Endometrial microvascular endothelial cells (primary cell): ENCODE measurements around the gene HGS. TPM values are rescaled to one million over a fixed set of nuclear protein-coding genes. Genes with fewer than 3 reads are reported as not detected.

Source experiments
- in situ Hi-C: cut with HindIII; loops from 2 replicates; pipeline ENCODE4 v1.10.0; 2017; ENCODE audit warnings: low sequenced_read_pairs, low pct_unique_long_range_greater_than_20kb; ENCODE audit errors: inconsistent ontology term
- total RNA-seq: library from RNA; depleted of rRNA; stranded (reverse); fragments of >200 nt; gene quantifications from one replicate; pipeline ENCODE4 v1.2.3, GENCODE V29; 2015; ENCODE audit errors: inconsistent ontology term

Gene HGS
- total RNA-seq, 1 donor from 2014 or later, result 125 TPM

GRCh38 chr17:81713556-81714411, 30.0 kb downstream of the HGS start:
- in situ Hi-C loops, result no loop called here

DNA sequence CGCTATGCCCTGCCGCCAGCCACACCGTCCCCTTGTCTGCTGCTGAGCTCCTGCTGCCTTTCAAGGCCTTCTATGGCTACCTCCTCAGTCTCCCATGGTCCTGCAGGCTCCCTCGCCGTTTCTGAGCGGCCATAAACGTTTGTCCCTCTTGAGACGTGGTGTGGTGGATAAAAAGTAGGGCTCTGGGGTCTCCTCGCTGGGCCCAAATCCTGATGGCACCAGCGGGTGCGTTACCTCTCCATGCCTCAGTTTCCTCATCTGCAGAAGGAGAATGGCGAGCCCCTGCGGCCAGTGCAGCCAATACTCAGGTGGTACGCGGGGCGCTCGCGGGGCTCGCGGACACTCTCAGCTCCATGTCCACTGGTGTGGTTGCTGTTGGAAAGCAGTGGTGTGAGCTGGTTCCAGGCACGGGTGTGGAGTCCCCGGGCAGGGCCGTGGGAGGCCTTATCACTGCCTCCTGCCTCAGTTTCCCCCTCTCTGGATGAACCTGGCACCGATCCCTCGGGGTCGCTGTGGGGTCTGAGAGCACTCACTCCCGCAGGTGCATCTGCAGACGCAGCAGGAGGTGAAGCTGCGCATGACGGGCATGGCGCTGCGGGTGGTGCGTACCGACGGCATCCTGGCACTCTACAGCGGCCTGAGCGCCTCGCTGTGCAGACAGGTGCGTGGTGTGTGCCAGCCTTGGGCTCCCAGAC, 30.7 kb downstream of the HGS start:
- in situ Hi-C loops, result no loop called here

DNA sequence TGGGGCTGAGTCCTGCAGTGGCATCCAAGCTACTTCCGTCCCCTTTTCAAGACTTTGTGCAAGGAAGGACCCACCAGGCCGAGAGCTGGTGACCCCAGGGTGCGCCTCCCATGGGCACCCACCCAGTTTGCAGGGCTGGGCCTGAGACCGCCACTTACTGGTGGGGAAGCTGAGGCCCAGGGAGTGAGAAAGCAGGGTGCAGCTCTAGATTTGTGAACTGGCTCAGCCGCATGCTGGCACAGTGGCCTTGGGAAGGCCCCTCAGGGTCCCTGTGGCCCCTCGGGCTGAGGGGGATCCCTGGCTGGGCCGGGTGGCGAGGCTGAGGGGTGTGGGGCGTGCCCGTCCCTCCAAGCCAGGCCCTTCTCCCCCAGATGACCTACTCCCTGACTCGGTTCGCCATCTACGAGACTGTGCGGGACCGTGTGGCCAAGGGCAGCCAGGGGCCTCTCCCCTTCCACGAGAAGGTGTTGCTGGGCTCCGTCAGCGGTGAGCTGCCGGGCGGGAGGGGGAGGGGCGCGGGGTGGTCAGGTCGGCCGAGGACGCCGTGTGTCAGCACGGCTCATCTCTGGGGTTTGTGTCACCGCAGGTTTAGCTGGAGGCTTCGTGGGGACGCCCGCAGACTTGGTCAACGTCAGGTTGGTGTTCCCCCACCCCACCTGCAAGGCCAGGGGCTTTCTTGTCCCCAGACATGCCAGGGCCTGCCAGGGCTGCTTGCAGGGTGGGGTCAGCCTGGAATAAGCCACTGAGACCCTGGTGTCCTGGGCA, 31.5 kb downstream of the HGS start:
- in situ Hi-C loops, result no loop called here

GRCh38 chr17:81715872-81716673, 32.3 kb downstream of the HGS start:
- in situ Hi-C loops, result no loop called here

- in situ Hi-C loops, result no loop called here
These were observed 32.8 kb downstream of the HGS start for GRCh38 chr17:81716674-81716996.

- in situ Hi-C loops, result no loop called here
These were observed 33.4 kb downstream of the HGS start for GRCh38 chr17:81717049-81717765.

DNA sequence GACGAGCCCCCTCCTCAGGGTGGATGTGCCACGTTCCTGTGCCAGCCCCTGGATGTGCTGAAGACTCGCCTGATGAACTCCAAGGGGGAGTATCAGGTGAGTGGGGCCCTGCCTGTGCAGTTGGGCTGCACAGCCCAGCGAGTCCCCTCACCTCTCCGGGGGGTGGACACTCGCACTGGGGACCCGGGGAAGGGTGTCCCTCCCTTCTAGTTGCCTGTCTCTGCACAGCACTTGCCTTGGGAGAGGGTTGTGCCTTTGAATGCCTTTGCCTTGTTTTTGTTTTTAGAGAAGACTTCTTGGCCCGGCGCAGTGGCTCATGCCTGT, 33.9 kb downstream of the HGS start:
- in situ Hi-C loops, result no loop called here

GRCh38 chr17:81719410-81720266, 35.8 kb downstream of the HGS start:
- in situ Hi-C loops, result no loop called here

DNA sequence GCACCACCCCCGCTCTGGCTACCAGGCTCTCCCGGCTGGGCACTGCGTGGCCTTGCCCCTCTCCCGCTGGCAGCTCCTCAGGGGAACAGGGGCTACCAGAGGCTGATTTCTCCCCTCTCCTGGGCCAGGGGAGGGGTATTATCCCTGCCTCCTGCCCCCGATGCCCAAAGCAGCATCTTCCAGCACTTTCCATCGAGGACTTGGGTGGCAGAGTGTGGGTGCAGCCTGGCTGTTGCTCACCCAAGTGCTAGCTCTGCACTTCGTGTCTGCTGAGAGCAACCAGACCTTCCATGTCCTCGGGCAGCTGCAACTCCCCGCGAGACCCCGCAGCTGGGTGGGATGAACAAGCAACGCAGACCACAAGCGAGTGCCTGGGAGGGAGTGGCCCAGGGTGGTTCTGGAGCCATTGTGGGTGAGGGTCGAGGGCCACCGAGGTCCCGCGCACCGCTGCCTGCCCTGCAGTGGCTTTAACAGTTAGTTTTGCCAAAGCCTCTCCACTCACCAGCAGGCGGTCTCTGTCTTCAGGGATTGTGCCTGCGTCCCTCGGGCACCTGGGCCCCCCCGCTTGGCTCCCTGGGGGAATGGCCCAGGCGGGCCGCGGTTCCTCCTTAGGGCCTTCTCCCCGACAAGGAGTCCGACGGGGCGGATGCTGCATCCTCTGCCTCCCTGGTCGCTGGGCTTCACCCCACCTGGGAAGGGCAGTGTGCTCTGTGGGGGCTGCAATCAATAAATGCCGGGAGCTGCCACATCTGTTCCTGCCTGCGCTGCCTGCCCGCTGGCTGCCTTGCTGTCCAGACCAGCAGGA, 36.7 kb downstream of the HGS start:
- in situ Hi-C loops, result no loop called here

DNA sequence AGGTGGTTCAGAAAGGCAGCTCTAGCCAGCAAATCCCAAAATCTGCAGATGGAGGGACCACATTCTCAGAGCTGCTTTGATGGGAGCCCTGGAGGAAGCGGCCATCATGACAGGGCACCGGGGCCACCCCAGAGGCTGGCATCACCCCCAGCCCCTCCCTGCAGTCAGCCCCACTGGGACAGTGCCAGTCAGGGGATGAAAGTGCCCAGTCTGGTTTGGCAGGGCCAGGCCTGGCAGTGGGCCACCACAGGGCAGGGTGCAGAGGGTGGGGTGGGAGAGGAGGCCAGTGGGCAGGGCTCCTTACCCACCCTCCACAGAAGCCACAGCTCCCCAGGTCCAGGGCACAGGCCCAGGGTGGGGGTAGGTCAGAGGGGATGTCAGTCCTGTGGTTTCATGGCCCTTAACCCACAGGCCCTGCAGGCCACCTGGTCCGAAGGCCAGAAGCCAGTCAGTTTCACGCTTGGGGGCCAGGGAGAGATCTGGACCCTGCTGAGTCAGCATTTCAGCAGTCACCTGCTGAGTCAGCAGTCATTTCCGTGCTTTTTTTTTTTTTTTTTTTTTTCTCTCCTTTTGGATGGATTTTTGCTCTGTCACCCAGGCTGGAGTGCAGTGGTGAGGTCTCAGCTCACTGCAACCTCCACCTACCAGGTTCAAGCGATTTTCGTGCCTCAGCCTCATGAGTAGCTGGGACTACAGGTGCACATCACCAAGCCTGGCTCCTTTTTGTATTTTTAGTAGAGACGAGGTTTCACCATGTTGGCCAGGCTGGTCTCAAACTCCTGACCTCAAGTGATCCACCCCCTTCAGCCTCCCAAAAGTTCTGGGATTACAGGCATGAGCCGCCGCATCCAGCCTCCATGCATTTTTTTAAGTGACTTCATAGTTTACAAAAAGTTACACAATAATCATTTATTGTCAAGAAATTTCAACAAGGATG, 38.6 kb downstream of the HGS start:
- in situ Hi-C loops, result no loop called here

DNA sequence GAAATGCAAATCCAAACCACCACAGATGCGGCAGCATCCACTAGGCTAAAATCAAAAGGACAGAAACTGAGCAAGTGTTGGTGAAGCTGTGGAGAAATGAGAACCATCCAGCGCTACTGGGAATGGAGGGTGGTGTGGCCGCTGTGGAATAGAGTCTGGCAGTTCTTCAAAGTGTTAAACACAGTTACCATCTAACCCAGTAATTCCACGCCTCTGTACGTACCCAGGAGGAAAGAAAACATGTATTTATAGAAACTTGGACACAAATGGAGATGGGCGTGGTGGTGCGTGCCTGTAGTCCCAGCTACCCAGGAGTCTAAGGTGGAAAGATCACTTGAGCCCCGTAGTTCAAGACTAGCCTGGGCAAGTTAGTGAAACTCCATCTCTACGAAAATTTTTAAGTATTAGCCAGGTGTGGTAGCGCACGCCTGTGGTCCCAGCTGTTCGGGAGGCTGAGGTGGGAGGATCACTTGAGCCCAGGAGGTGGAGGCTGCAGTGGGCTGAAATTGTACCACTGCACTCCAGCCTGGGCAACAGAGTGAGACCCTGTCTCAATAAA, 39.9 kb downstream of the HGS start:
- in situ Hi-C loops, result no loop called here

DNA sequence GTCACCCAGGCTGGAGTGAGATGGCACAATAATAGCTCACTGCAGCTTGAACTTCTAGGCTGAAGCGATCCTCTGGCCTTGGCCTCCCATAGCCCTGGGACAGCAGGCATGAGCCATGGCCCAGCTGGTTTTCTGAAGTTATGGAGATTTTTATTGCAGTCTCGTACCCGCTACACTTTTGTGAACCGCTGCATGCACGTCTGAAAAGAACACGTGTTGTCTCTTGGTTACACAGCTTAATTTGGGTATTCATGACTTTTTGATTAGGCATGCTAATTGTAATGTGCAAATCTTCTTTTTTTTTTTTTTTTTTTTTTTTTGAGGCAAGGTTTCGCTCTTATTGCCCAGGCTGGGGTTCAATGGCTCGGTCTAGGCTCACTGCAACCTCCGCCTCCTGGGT, 41.6 kb downstream of the HGS start:
- in situ Hi-C loops, result no loop called here

DNA sequence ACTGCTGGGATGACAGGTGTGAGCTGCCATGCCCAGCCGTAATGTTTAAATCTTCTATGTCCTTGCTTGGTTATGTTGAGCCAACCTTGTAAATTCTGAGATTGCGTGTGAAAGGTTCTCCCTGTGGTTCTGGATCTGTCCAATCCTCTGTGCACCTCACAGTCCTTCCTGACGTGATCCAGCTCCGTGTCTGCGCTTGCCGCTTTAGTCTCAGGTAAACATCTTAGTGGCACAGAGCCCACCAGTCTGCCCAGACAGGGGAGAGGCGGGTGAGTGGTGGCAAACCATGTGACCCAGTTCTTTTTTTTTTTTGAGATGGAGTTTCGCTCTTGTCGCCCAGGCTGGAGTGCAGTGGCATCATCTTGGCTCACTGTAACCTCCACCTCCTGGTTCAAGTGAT, 42.2 kb downstream of the HGS start:
- in situ Hi-C loops, result no loop called here

- in situ Hi-C loops, result no loop called here
These were observed 43.7 kb downstream of the HGS start for GRCh38 chr17:81727324-81728031.
